ENCODE measurements around the gene SCAMP2. TPM values are rescaled to one million over a fixed set of nuclear protein-coding genes. Genes with fewer than 3 reads are reported as not detected.

SCAMP2 gene
- polyA plus RNA-seq, 1 donor from 2014 or later = 4.5 TPM

- no peak overlapping the region for H3K27ac ChIP-seq (ENCODE audit: low read length)
These were observed 35.6 kb downstream of the SCAMP2 start for GRCh38 chr15:74837482-74838136.

GRCh38 chr15:74836846-74837245, 36.3 kb downstream of the SCAMP2 start:
- Histone ChIP-seq H3K36me3 (ENCODE audit: insufficient read depth, low read length) (no peaks in the 10 kb centered on the region), H4K20me1 (ENCODE audit: insufficient read depth) (no peaks in the 10 kb centered on the region), H3K9ac (ENCODE audit: low read length) (no peak overlapping the region), H3K4me3 (ENCODE audit: low read length) (no peak overlapping the region), H3K27ac (ENCODE audit: low read length) (no peak overlapping the region), H3K9me3 (ENCODE audit: low read length) (no peaks in the 10 kb centered on the region), H3K9me2 (ENCODE audit: insufficient read depth, low read length) (no peaks in the 10 kb centered on the region), H3F3A (ENCODE audit: insufficient read depth, low read length, poor library complexity, severe bottlenecking) (no peaks in the 10 kb centered on the region), H3K4me2 (ENCODE audit: low read length) (no peak overlapping the region), H3K27me3 (ENCODE audit: insufficient read depth, low read depth, low read length) (no peaks in the 10 kb centered on the region), H2AFZ (ENCODE audit: low read depth, low read length) (no peak overlapping the region), H3K79me2 (replicated peaks; ENCODE audit: insufficient read depth, low read length) (no peaks in the 10 kb centered on the region)
- TF ChIP-seq EZH2 (IDR thresholded peaks at IDR 0.05; ENCODE audit: borderline replicate concordance, insufficient read depth, low read length, poor library complexity, severe bottlenecking) (no peak), REST (IDR thresholded peaks at IDR 0.05; ENCODE audit: borderline replicate concordance) (no peak), TAF1 (IDR thresholded peaks at IDR 0.05; ENCODE audit: low read depth) (no peak), MXI1 (conservative IDR thresholded peaks at IDR 0.05; ENCODE audit: poor library complexity, severe bottlenecking) (no peak), SMC3 (conservative IDR thresholded peaks at IDR 0.05; ENCODE audit: poor library complexity) (no peak), POLR2AphosphoS5 (IDR thresholded peaks at IDR 0.05) (no peak)
- TF ChIP-seq, protein P1, sequence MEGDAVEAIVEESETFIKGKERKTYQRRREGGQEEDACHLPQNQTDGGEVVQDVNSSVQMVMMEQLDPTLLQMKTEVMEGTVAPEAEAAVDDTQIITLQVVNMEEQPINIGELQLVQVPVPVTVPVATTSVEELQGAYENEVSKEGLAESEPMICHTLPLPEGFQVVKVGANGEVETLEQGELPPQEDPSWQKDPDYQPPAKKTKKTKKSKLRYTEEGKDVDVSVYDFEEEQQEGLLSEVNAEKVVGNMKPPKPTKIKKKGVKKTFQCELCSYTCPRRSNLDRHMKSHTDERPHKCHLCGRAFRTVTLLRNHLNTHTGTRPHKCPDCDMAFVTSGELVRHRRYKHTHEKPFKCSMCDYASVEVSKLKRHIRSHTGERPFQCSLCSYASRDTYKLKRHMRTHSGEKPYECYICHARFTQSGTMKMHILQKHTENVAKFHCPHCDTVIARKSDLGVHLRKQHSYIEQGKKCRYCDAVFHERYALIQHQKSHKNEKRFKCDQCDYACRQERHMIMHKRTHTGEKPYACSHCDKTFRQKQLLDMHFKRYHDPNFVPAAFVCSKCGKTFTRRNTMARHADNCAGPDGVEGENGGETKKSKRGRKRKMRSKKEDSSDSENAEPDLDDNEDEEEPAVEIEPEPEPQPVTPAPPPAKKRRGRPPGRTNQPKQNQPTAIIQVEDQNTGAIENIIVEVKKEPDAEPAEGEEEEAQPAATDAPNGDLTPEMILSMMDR (IDR thresholded peaks at IDR 0.05; ENCODE audit: poor library complexity, severe bottlenecking) = no peak

More at GRCh38 chr15:74837482-74838136, 35.6 kb downstream of the SCAMP2 start:
- Histone ChIP-seq H3K9me2 (ENCODE audit: insufficient read depth, low read length) (no peaks in the 10 kb centered on the region), H4K20me1 (ENCODE audit: insufficient read depth) (no peaks in the 10 kb centered on the region), H3K9ac (ENCODE audit: low read length) (no peak overlapping the region), H2AFZ (ENCODE audit: low read depth, low read length) (no peak overlapping the region), H3K79me2 (replicated peaks; ENCODE audit: insufficient read depth, low read length) (no peaks in the 10 kb centered on the region), H3K27me3 (ENCODE audit: insufficient read depth, low read depth, low read length) (no peaks in the 10 kb centered on the region), H3F3A (ENCODE audit: insufficient read depth, low read length, poor library complexity, severe bottlenecking) (no peaks in the 10 kb centered on the region), H3K36me3 (ENCODE audit: insufficient read depth, low read length) (no peaks in the 10 kb centered on the region), H3K4me3 (ENCODE audit: low read length) (no peak overlapping the region), H3K9me3 (ENCODE audit: low read length) (no peaks in the 10 kb centered on the region), H3K4me2 (ENCODE audit: low read length) (no peak overlapping the region)
- TF ChIP-seq MXI1 (conservative IDR thresholded peaks at IDR 0.05; ENCODE audit: poor library complexity, severe bottlenecking) (no peak), POLR2AphosphoS5 (IDR thresholded peaks at IDR 0.05) (no peak), TAF1 (IDR thresholded peaks at IDR 0.05; ENCODE audit: low read depth) (no peak), REST (IDR thresholded peaks at IDR 0.05; ENCODE audit: borderline replicate concordance) (no peak), SMC3 (conservative IDR thresholded peaks at IDR 0.05; ENCODE audit: poor library complexity) (no peak), RAD21 (conservative IDR thresholded peaks at IDR 0.05) (no peak), EZH2 (IDR thresholded peaks at IDR 0.05; ENCODE audit: borderline replicate concordance, insufficient read depth, low read length, poor library complexity, severe bottlenecking) (no peak), EP300 (conservative IDR thresholded peaks at IDR 0.05; ENCODE audit: poor library complexity, severe bottlenecking) (no peak)
- TF ChIP-seq, protein P1 (IDR thresholded peaks at IDR 0.05; ENCODE audit: poor library complexity, severe bottlenecking) = no peak
